Endodermal cell (in vitro differentiated cells): ENCODE data around the gene DNAJC3. TPM values are rescaled to one million over a fixed set of nuclear protein-coding genes. Genes with fewer than 3 reads are reported as not detected.

Experiments used
- DNase-seq: peaks from one replicate; pipeline ENCODE4 v3.0.0-alpha.2; 2017
- H3K27ac ChIP-seq: 2 replicates; pipeline ENCODE4 v1.5.1; 2013; ENCODE audit warnings: mild to moderate bottlenecking, low read depth, low read length, moderate library complexity
- H3K27me3 ChIP-seq: 2 replicates; pipeline ENCODE4 v1.6.1; 2013; ENCODE audit warnings: mild to moderate bottlenecking, low read length, moderate library complexity; ENCODE audit not compliant: insufficient read depth, control insufficient read depth, poor library complexity, severe bottlenecking
- H3K36me3 ChIP-seq: 2 replicates; pipeline ENCODE4 v1.7.0; 2013; ENCODE audit warnings: mild to moderate bottlenecking, low read length, moderate library complexity; ENCODE audit not compliant: control insufficient read depth, insufficient read depth
- H3K4me1 ChIP-seq: one replicate; pipeline ENCODE4 v1.7.0; 2013; ENCODE audit warnings: low read length; ENCODE audit not compliant: control insufficient read depth, insufficient read depth
- H3K4me3 ChIP-seq: 2 replicates; pipeline ENCODE4 v1.5.1; 2013; ENCODE audit warnings: mild to moderate bottlenecking, low read length, moderate library complexity
- H3K9ac ChIP-seq: 2 replicates; pipeline ENCODE4 v1.6.1; 2013; ENCODE audit warnings: mild to moderate bottlenecking, low read length, moderate library complexity; ENCODE audit not compliant: poor library complexity, severe bottlenecking; ENCODE audit errors: extremely low read depth
- H3K9me3 ChIP-seq: 2 replicates; pipeline ENCODE4 v1.6.1; 2013; ENCODE audit warnings: mild to moderate bottlenecking, low read length, moderate library complexity; ENCODE audit not compliant: control insufficient read depth
- H3K27ac Mint-ChIP-seq: 2 replicates; pipeline ENCODE4 v1.8.0; 2020; ENCODE audit warnings: mixed read lengths
- H3K27me3 Mint-ChIP-seq: 2 replicates; pipeline ENCODE4 v1.8.0; 2021; ENCODE audit warnings: mild to moderate bottlenecking, mixed read lengths; ENCODE audit not compliant: insufficient read depth
- H3K36me3 Mint-ChIP-seq: 2 replicates; pipeline ENCODE4 v1.8.0; 2020; ENCODE audit warnings: low read depth, mixed read lengths
- H3K4me1 Mint-ChIP-seq: 2 replicates; pipeline ENCODE4 v1.8.0; 2020; ENCODE audit warnings: mixed read lengths
- H3K4me3 Mint-ChIP-seq: 2 replicates; pipeline ENCODE4 v1.8.0; 2020; ENCODE audit warnings: mild to moderate bottlenecking, moderate library complexity, mixed read lengths
- H3K9me3 Mint-ChIP-seq: 2 replicates; pipeline ENCODE4 v1.8.0; 2020; ENCODE audit warnings: mild to moderate bottlenecking, mixed read lengths
- WGBS, 2 experiments: methylation state at CpG; one replicate each; pipeline versions ENCODE4 v1.1.5 to v1.1.7; 2013; ENCODE audit warnings: missing lambda C conversion rate in 2 of 2, mixed read lengths in 1 of 2; ENCODE audit not compliant: insufficient coverage in 1 of 2, insufficient read length in 1 of 2; 5-methylcytosine and 5-hydroxymethylcytosine counted together
- total RNA-seq, 2 donors: library from RNA; stranded (reverse); fragmentation: NEBNext Ultra II Directional in 1 of 2; extraction: Animal tissue kit (Norgen Biotek cat#: 25700) in 1 of 2; gene quantifications; 2 replicates in 1 of 2; 3 replicates in 1 of 2; pipeline ENCODE4 v1.2.1, GENCODE V29; 2021
- TF ChIP-seq, protein P1 (sequence below): fragments of 200-600 bp; sonication (generic); conservative IDR thresholded peaks from 2 replicates; pipeline ENCODE4 v1.5.0; 2021; ENCODE audit warnings: antibody characterized with exemption, mild to moderate bottlenecking

Gene DNAJC3
- total RNA-seq, 2 donors from 2014 or later, result 20.6 to 31.5 TPM

DNA sequence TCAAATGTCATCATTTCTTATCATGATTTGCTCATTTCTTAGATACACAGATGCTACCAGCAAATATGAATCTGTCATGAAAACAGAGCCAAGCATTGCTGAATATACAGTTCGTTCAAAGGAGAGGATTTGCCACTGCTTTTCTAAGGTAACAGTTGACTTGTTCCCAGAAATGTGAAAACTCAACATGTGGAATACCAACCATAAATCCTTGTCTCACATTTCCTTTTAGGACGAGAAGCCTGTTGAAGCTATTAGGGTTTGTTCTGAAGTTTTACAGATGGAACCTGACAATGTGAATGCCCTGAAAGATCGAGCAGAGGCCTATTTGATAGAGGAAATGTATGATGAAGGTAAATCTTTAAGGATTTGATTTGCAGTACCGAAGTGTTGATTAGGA is 86.7 kb downstream of the DNAJC3 start:
- H3K27me3 Mint-ChIP-seq, result no peaks in the 10 kb centered on the region
- TF ChIP-seq, protein P1, sequence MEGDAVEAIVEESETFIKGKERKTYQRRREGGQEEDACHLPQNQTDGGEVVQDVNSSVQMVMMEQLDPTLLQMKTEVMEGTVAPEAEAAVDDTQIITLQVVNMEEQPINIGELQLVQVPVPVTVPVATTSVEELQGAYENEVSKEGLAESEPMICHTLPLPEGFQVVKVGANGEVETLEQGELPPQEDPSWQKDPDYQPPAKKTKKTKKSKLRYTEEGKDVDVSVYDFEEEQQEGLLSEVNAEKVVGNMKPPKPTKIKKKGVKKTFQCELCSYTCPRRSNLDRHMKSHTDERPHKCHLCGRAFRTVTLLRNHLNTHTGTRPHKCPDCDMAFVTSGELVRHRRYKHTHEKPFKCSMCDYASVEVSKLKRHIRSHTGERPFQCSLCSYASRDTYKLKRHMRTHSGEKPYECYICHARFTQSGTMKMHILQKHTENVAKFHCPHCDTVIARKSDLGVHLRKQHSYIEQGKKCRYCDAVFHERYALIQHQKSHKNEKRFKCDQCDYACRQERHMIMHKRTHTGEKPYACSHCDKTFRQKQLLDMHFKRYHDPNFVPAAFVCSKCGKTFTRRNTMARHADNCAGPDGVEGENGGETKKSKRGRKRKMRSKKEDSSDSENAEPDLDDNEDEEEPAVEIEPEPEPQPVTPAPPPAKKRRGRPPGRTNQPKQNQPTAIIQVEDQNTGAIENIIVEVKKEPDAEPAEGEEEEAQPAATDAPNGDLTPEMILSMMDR, result no peak
- Histone ChIP-seq H3K4me1 (no peaks in the 10 kb centered on the region), H3K27ac (no peak overlapping the region), H3K27me3 (no peaks in the 10 kb centered on the region), H3K9me3 (no peaks in the 10 kb centered on the region), H3K36me3 (peaks cover 48% of the 10 kb centered on the region), H3K4me3 (no peak overlapping the region), H3K9ac (no peak overlapping the region)
- no peak overlapping the region for H3K27ac Mint-ChIP-seq
- H3K4me3 Mint-ChIP-seq, result no peak overlapping the region
- WGBS, 2 experiments, result 83 to 93% methylated on average over 3 of the region's 4 CpGs
- H3K4me1 Mint-ChIP-seq, result no peaks in the 10 kb centered on the region
- DNase-seq, result no peak
- H3K9me3 Mint-ChIP-seq, result no peaks in the 10 kb centered on the region
- H3K36me3 Mint-ChIP-seq, result peaks cover 19% of the 10 kb centered on the region

DNA sequence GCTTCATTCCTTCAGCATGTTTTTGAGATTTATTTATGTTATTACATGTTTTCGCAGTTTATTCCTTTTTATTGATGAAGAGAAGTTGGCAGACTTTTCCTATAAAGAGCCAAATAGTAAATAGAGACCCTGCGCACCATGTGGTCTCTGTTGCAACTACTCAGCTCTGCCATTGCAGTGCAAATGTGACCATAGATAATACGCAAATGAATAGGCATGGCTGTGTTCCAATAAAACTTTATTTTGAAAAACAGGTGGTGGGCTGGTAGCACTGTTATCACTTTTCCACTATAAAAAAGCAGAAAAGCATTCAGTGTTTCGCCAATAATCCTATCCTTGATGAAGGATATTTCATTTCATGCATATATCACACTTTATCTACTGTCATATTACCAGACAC is 95.0 kb downstream of the DNAJC3 start:
- DNase-seq, result no peak
- Mint-ChIP-seq H3K36me3 (peaks cover 14% of the 10 kb centered on the region), H3K4me3 (no peak overlapping the region), H3K27me3 (no peaks in the 10 kb centered on the region), H3K9me3 (no peaks in the 10 kb centered on the region), H3K27ac (no peak overlapping the region), H3K4me1 (no peaks in the 10 kb centered on the region)
- H3K9me3 ChIP-seq, result no peaks in the 10 kb centered on the region
- no peak overlapping the region for H3K4me3 ChIP-seq
- WGBS, 2 experiments, result 90 to 95% methylated on average over 4 of the region's 4 CpGs
- no peaks in the 10 kb centered on the region for H3K4me1 ChIP-seq
- TF ChIP-seq, protein P1, result no peak
- H3K27me3 ChIP-seq, result no peaks in the 10 kb centered on the region
- no peak overlapping the region for H3K27ac ChIP-seq
- H3K36me3 ChIP-seq, result peaks cover 20% of the 10 kb centered on the region
- H3K9ac ChIP-seq, result no peak overlapping the region

DNA sequence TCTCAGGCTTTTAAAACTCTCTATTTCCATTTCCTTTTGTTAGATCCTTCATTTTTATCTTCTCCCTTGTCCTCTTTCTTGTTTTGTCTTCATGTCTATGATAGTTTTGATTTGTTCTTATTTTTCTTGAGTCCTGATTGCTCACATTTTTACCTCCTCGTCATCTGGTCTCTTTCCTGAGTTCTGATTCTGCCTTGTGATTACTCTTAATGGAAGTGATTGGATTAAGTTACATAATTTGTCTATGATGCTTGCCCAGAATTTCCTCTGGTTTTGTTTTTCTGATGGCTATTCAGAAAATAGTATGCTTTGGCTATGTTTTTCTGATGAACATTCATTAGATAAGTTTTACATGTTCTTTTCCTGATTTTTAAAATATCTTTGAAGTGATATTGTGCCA is 102.6 kb downstream of the DNAJC3 start:
- Histone ChIP-seq H3K9ac (no peak overlapping the region), H3K27me3 (no peaks in the 10 kb centered on the region), H3K4me3 (no peak overlapping the region), H3K36me3 (peaks cover 18% of the 10 kb centered on the region), H3K27ac (no peak overlapping the region), H3K9me3 (peaks cover 6% of the 10 kb centered on the region), H3K4me1 (no peaks in the 10 kb centered on the region)
- Mint-ChIP-seq H3K27me3 (no peaks in the 10 kb centered on the region), H3K36me3 (peaks cover 7% of the 10 kb centered on the region), H3K27ac (no peak overlapping the region), H3K4me3 (no peak overlapping the region), H3K4me1 (no peaks in the 10 kb centered on the region), H3K9me3 (peaks cover 7% of the 10 kb centered on the region)
- TF ChIP-seq, protein P1, result no peak
- 100% methylated on average over 1 of the region's 1 CpG; no CpG with 5 or more reads in 1 of the 2 experiments for WGBS, 2 experiments
- no peak for DNase-seq
